GM12878 (cell line): ENCODE measurements around the gene RRP36. TPM values are rescaled to one million over a fixed set of nuclear protein-coding genes. Genes with fewer than 3 reads are reported as not detected.

Experiments
- BRCA1 ChIP-seq: IDR thresholded peaks from 2 replicates; pipeline ENCODE4 v1.6.1; 2011; ENCODE audit warnings: low read depth, low read length, improper control_type of control experiment
- CREM ChIP-seq: IDR thresholded peaks from 2 replicates; pipeline ENCODE4 v1.6.1; 2014; ENCODE audit warnings: antibody characterized with exemption, low read depth
- EZH2 ChIP-seq: IDR thresholded peaks from 2 replicates; pipeline ENCODE4 v1.6.1; 2012; ENCODE audit warnings: low read depth, mild to moderate bottlenecking, control low read depth, inconsistent platforms, low read length, borderline replicate concordance; ENCODE audit not compliant: control insufficient read depth
- IRF4 ChIP-seq: IDR thresholded peaks from 2 replicates; pipeline ENCODE4 v1.6.1; 2011; ENCODE audit warnings: low read depth, low read length
- LARP7 ChIP-seq: fragments of 450-650 bp; IDR thresholded peaks from 2 replicates; pipeline ENCODE4 v1.6.1; 2017; ENCODE audit warnings: mild to moderate bottlenecking
- NFIC ChIP-seq: IDR thresholded peaks from 2 replicates; pipeline ENCODE4 v1.6.1; 2012; ENCODE audit warnings: low read depth, mild to moderate bottlenecking, inconsistent platforms, low read length, moderate library complexity
- POLR2AphosphoS2 ChIP-seq: IDR thresholded peaks from 2 replicates; pipeline ENCODE4 v1.6.1; 2011; ENCODE audit warnings: low read depth, mild to moderate bottlenecking, low read length, improper control_type of control experiment, moderate library complexity
- RB1 ChIP-seq: fragments of 450-650 bp; formaldehyde crosslinking; IDR thresholded peaks from 2 replicates; pipeline ENCODE4 v1.6.1; 2017; ENCODE audit warnings: mild to moderate bottlenecking, borderline replicate concordance
- TARDBP ChIP-seq: IDR thresholded peaks from 2 replicates; pipeline ENCODE4 v1.6.1; 2016; ENCODE audit warnings: borderline replicate concordance
- ZNF622 ChIP-seq: fragments of 450-650 bp; IDR thresholded peaks from 2 replicates; pipeline ENCODE4 v1.6.1; 2017; ENCODE audit warnings: mild to moderate bottlenecking, inconsistent platforms
- ZSCAN29 ChIP-seq: fragments of 450-650 bp; IDR thresholded peaks from 2 replicates; pipeline ENCODE4 v1.6.1; 2017; ENCODE audit warnings: mild to moderate bottlenecking, moderate library complexity
- polyA plus RNA-seq, 11 experiments: library from polyadenylated mRNA; depleted of rRNA in 4 of 11; unstranded in 6 of 11; stranded (reverse) in 5 of 11; fragments of >200 nt; fragmentation: Nextera tagmentation in 4 of 11; fragmentation: Illumina TruSeq in 1 of 11; extraction: Ambion mirVana in 4 of 11; extraction: Trizol in 1 of 11; gene quantifications; 1 replicate in 1 of 11; 2 replicates in 10 of 11; pipeline versions ENCODE4 v1.2.1 to v1.2.3, GENCODE V29; 2011 to 2016; ENCODE audit warnings: inconsistent platforms in 2 of 11, missing spikeins in 2 of 11, low read depth in 1 of 11
- total RNA-seq, 4 experiments: library from RNA; depleted of rRNA in 3 of 4; stranded (reverse); fragments of >200 nt in 3 of 4; fragmentation: Illumina TruSeq in 1 of 4; extraction: Trizol in 1 of 4; gene quantifications; 2 replicates each; pipeline versions ENCODE4 v1.2.1 to v1.2.3, GENCODE V29; 2013 to 2021
- TF ChIP-seq, protein P1 (sequence below): IDR thresholded peaks from 2 replicates; pipeline ENCODE4 v1.6.1; 2011; ENCODE audit warnings: low read depth, mild to moderate bottlenecking, low read length, moderate library complexity, borderline replicate concordance; ENCODE audit errors: extremely low read depth
- TF ChIP-seq, protein P2 (sequence below): IDR thresholded peaks from 2 replicates; pipeline ENCODE4 v1.6.1; 2011; ENCODE audit warnings: borderline replicate concordance, low read depth, mild to moderate bottlenecking, moderate library complexity, low read length; ENCODE audit not compliant: insufficient read depth, poor library complexity, severe bottlenecking
- TF ChIP-seq, protein P3 (sequence below): fragments of 450-650 bp; IDR thresholded peaks from 2 replicates; pipeline ENCODE4 v1.6.1; 2017; ENCODE audit warnings: mild to moderate bottlenecking
- TF ChIP-seq, protein P4 (sequence below): fragments of 450-650 bp; IDR thresholded peaks from 2 replicates; pipeline ENCODE4 v1.6.1; 2014; ENCODE audit warnings: mild to moderate bottlenecking

Gene RRP36
- total and polyA plus RNA-seq, 10 of the 15 experiments (the other 5 are each of a cell fraction or from before 2014, with no cell fraction given): 17.6 to 101 (median 69.7) TPM

DNA sequence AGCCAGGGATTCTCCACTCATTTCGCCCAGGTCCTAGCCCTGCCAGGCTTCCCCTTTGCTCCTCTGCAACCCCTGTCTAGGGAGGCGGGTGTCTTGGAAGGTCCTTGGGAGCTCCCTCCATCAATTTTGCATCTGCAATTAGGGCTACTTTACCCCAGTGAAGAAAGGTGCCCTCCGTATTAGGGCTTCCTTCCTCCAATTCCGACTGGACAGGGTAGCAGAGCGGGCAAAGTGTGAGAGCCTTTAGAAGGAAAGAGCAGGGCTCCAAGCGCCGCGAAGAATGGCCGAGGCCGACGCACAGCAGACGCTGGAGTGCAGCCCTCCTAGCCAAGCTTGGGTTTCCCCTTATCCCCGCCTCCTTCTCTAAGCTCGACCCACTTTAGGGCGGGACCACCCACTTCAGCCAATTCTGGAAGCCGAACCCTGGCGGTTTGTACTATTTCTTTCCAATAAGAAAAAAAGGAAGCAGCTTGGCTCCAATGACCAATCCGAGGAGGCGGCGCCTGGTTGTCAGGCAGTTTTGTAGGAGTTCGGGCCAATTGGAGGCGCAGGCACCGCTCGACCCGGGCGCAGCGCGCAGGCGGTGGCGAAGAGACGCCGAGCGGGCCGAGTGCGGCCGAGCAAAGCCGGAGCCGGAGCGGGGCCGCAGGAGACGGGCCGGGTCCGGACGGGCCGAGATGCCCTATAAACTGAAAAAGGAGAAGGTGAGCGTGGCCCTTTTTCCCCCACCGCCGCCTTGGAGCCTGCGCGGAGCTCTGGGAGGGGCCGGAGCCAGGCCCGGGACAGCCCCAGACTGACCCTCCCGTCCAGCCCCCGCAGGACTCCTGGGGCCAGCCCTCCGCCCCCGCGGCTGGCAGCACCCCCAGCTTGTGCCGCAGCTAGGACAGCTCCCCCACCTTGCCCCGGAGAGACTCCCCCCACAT, 37.2 kb upstream of the RRP36 start, which contains the start of gene PPP2R5D (continued):
- TF ChIP-seq, protein P1, sequence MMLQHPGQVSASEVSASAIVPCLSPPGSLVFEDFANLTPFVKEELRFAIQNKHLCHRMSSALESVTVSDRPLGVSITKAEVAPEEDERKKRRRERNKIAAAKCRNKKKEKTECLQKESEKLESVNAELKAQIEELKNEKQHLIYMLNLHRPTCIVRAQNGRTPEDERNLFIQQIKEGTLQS: no peak
- TF ChIP-seq NFIC (no peak), ZNF622 (no peak), EZH2 (no peak), ZSCAN29 (no peak), IRF4 (no peak), TARDBP (no peak), RB1 (no peak), POLR2AphosphoS2 (peak; percentile 91), LARP7 (peak; percentile 12; the same call in 1 of the 2 replicates), BRCA1 (no peak), CREM (peak; percentile 36)
- TF ChIP-seq, protein P2, sequence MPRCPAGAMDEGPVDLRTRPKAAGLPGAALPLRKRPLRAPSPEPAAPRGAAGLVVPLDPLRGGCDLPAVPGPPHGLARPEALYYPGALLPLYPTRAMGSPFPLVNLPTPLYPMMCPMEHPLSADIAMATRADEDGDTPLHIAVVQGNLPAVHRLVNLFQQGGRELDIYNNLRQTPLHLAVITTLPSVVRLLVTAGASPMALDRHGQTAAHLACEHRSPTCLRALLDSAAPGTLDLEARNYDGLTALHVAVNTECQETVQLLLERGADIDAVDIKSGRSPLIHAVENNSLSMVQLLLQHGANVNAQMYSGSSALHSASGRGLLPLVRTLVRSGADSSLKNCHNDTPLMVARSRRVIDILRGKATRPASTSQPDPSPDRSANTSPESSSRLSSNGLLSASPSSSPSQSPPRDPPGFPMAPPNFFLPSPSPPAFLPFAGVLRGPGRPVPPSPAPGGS: no peak
- TF ChIP-seq, protein P3, sequence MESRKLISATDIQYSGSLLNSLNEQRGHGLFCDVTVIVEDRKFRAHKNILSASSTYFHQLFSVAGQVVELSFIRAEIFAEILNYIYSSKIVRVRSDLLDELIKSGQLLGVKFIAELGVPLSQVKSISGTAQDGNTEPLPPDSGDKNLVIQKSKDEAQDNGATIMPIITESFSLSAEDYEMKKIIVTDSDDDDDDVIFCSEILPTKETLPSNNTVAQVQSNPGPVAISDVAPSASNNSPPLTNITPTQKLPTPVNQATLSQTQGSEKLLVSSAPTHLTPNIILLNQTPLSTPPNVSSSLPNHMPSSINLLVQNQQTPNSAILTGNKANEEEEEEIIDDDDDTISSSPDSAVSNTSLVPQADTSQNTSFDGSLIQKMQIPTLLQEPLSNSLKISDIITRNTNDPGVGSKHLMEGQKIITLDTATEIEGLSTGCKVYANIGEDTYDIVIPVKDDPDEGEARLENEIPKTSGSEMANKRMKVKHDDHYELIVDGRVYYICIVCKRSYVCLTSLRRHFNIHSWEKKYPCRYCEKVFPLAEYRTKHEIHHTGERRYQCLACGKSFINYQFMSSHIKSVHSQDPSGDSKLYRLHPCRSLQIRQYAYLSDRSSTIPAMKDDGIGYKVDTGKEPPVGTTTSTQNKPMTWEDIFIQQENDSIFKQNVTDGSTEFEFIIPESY: no peak
- TF ChIP-seq, protein P4, sequence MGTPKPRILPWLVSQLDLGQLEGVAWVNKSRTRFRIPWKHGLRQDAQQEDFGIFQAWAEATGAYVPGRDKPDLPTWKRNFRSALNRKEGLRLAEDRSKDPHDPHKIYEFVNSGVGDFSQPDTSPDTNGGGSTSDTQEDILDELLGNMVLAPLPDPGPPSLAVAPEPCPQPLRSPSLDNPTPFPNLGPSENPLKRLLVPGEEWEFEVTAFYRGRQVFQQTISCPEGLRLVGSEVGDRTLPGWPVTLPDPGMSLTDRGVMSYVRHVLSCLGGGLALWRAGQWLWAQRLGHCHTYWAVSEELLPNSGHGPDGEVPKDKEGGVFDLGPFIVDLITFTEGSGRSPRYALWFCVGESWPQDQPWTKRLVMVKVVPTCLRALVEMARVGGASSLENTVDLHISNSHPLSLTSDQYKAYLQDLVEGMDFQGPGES: peak; percentile 75; the same call in 1 of the 2 replicates
